Left lung (tissue), 10 donors: ENCODE results near the gene MUC22. TPM values are rescaled to one million over a fixed set of nuclear protein-coding genes. Genes with fewer than 3 reads are reported as not detected.

Source experiments
- ATAC-seq: fragments of 200-7000 bp; cut with Tn5 transposase; one replicate; pipeline ENCODE4 v1.9.1; 2020; ENCODE audit warnings: moderate library complexity
- DNase-seq, 4 donors: peaks; one replicate each; pipeline ENCODE4 v3.0.0-alpha.2; 2013 to 2020
- H3K27ac ChIP-seq, 2 donors: fragments of 200-600 bp; sonication (generic) in 1 of 2; one replicate each; pipeline versions ENCODE4 v1.5.0 to v1.8.0; 2020 to 2021
- H3K27me3 ChIP-seq, 2 donors: fragments of 200-600 bp; sonication (generic) in 1 of 2; one replicate each; pipeline versions ENCODE4 v1.5.0 to v1.8.0; 2020 to 2021
- H3K36me3 ChIP-seq, 2 donors: fragments of 200-600 bp; sonication (generic) in 1 of 2; one replicate each; pipeline versions ENCODE4 v1.5.0 to v1.8.0; 2020 to 2021
- H3K4me1 ChIP-seq, 2 donors: fragments of 200-600 bp; one replicate each; pipeline ENCODE4 v1.8.0; 2021
- H3K4me3 ChIP-seq, 2 donors: fragments of 200-600 bp; sonication (generic) in 1 of 2; one replicate each; pipeline versions ENCODE4 v1.5.0 to v1.8.0; 2020 to 2021; ENCODE audit warnings: mild to moderate bottlenecking in 1 of 2
- H3K9me3 ChIP-seq, 2 donors: fragments of 200-600 bp; sonication (generic) in 1 of 2; one replicate each; pipeline versions ENCODE4 v1.5.0 to v1.8.0; 2020 to 2021
- CTCF ChIP-seq, 2 donors: fragments of 200-600 bp; sonication (generic) in 1 of 2; IDR thresholded peaks; one replicate each; pipeline versions ENCODE4 v1.5.0 to v1.8.0; 2021; ENCODE audit warnings: antibody characterized with exemption in 2 of 2
- intact Hi-C, 2 donors: fragments of 100-400 bp; cut with DNase I; formaldehyde crosslinking; loops; one replicate each; pipeline versions ENCODE4 v1.11.2 to v1.14.2; 2022
- polyA plus RNA-seq, 6 donors: library from polyadenylated mRNA; unstranded; fragments of 120-200 nt; gene quantifications; one replicate each; pipeline ENCODE4 v1.2.1, GENCODE V29; 2013; ENCODE audit not compliant: insufficient read length in 6 of 6
- total RNA-seq, 2 donors: library from RNA; stranded (reverse); fragmentation: NEBNext Ultra II Directional; extraction: Animal tissue kit (Norgen Biotek cat#: 25700); gene quantifications; one replicate each; pipeline ENCODE4 v1.2.1, GENCODE V29; 2021
- donor health status: DM: no; HTN: yes; CAD: no.
- donor health status: DM: no; HTN: no; CAD: no.

MUC22 gene
- total and polyA plus RNA-seq, 8 donors, result 0.20 TPM; not detected in 7

- ATAC-seq, result peak; percentile 92
Measured at GRCh38 chr6:31079656-31080261, 69.5 kb downstream of the MUC22 start.

GRCh38 chr6:31081872-31082271 lies 71.6 kb downstream of the MUC22 start:
- no peaks in the 10 kb centered on the region for H3K36me3 ChIP-seq
- intact Hi-C loops, result no loop called here
- H3K4me1 ChIP-seq, result peaks cover 4 to 8% of the 10 kb centered on the region in 2 donors
- no peaks in the 10 kb centered on the region for H3K9me3 ChIP-seq
- H3K27me3 ChIP-seq, result no peaks in the 10 kb centered on the region
- DNase-seq, result no peak
- no peak for ATAC-seq
- no peak for TF ChIP-seq CTCF (IDR thresholded peaks at IDR 0.05)
- H3K4me3 ChIP-seq, result no peak overlapping the region
- H3K27ac ChIP-seq, result no peak overlapping the region

More at GRCh38 chr6:31079656-31080261, 69.5 kb downstream of the MUC22 start:
- Histone ChIP-seq H3K4me3 (no peak overlapping the region), H3K27me3 (no peaks in the 10 kb centered on the region), H3K36me3 (no peaks in the 10 kb centered on the region), H3K4me1 (peaks cover 4% of the 10 kb centered on the region in 2 donors), H3K27ac (no peak overlapping the region), H3K9me3 (no peaks in the 10 kb centered on the region)
- peak in 3 of 4 donors; percentile 47 to 70 (median 54) for DNase-seq
- peak; percentile 52 to 80 for TF ChIP-seq CTCF (IDR thresholded peaks at IDR 0.05)
- intact Hi-C loops, result loop anchor here in 1 of 2 donors (10.0 kb wide), 2 partner anchors 165 to 255 kb away; partner anchors contain the start of gene VARS2

- no peak overlapping the region for H3K27ac ChIP-seq
- H3K9me3 ChIP-seq, result no peaks in the 10 kb centered on the region
- no peaks in the 10 kb centered on the region for H3K27me3 ChIP-seq
- H3K4me1 ChIP-seq, result peaks cover 7 to 17% of the 10 kb centered on the region in 2 donors
- peak; percentile 33 for ATAC-seq
- H3K4me3 ChIP-seq, result no peak overlapping the region
- H3K36me3 ChIP-seq, result no peaks in the 10 kb centered on the region
- peak in 1 of 2 donors; percentile 34 for TF ChIP-seq CTCF (IDR thresholded peaks at IDR 0.05)
- DNase-seq, result no peak
- intact Hi-C loops, result no loop called here
Measured at GRCh38 chr6:31083742-31084354, 73.6 kb downstream of the MUC22 start.

Other genes with a start within 250 kb of the MUC22 start
- 100 to 1,000 TPM in 1 of 2 donors, 10 to 100 TPM in 1; 77.9 to 148 TPM for gene DDR1, start 126.0 kb upstream of the MUC22 start, total RNA-seq
- 10 to 100 TPM; 79.5 to 99.9 (median 90.0) TPM for gene DDR1, start 126.0 kb upstream of the MUC22 start, polyA plus RNA-seq
- 10 to 100 TPM; 29.5 to 34.2 TPM for gene GTF2H4, start 102.3 kb upstream of the MUC22 start, total RNA-seq
- gene GTF2H4, start 102.3 kb upstream of the MUC22 start, polyA plus RNA-seq, result 10 to 100 TPM; 35.5 to 59.5 (median 53.0) TPM
- gene VARS2, start 96.2 kb upstream of the MUC22 start, total RNA-seq, result 10 to 100 TPM; 34.0 to 40.3 TPM
- gene VARS2, start 96.2 kb upstream of the MUC22 start, polyA plus RNA-seq, result 10 to 100 TPM; 42.3 to 54.3 (median 46.9) TPM
- 100 to 1,000 TPM; 213 to 384 TPM for gene SFTA2, start 78.3 kb upstream of the MUC22 start, total RNA-seq
- 10 to 100 TPM in 5 of 6 donors, 1 to 10 TPM in 1; 9.3 to 19.6 (median 15.5) TPM for gene SFTA2, start 78.3 kb upstream of the MUC22 start, polyA plus RNA-seq
- gene MUCL3, start 69.5 kb upstream of the MUC22 start, total RNA-seq, result 1 to 10 TPM; 2.5 to 4.0 TPM
- under 1 TPM; 0.07 to 0.21 (median 0.11) TPM for gene MUCL3, start 69.5 kb upstream of the MUC22 start, polyA plus RNA-seq
- 1 to 10 TPM; 8.5 to 9.5 TPM for gene MUC21, start 26.8 kb upstream of the MUC22 start, total RNA-seq
- gene MUC21, start 26.8 kb upstream of the MUC22 start, polyA plus RNA-seq, result under 1 TPM in 2 of 6 donors, not detected in 4; 0.04 to 0.05 TPM
- gene C6orf15, start 102.1 kb downstream of the MUC22 start, total RNA-seq, result not detected
- gene C6orf15, start 102.1 kb downstream of the MUC22 start, polyA plus RNA-seq, result not detected
- gene PSORS1C1, start 104.3 kb downstream of the MUC22 start, total RNA-seq, result 10 to 100 TPM in 1 of 2 donors, 1 to 10 TPM in 1; 3.5 to 11.7 TPM
- gene PSORS1C1, start 104.3 kb downstream of the MUC22 start, polyA plus RNA-seq, result under 1 TPM; 0.09 to 0.70 (median 0.51) TPM
- under 1 TPM; 0.13 to 0.61 TPM for gene CDSN, start 110.0 kb downstream of the MUC22 start, total RNA-seq
- gene CDSN, start 110.0 kb downstream of the MUC22 start, polyA plus RNA-seq, result not detected
- gene PSORS1C2, start 128.6 kb downstream of the MUC22 start, total RNA-seq, result not detected
- gene PSORS1C2, start 128.6 kb downstream of the MUC22 start, polyA plus RNA-seq, result under 1 TPM in 2 of 6 donors, not detected in 4; 0.14 to 0.17 TPM
- gene CCHCR1, start 147.3 kb downstream of the MUC22 start, total RNA-seq, result 10 to 100 TPM; 18.9 to 22.1 TPM
- gene CCHCR1, start 147.3 kb downstream of the MUC22 start, polyA plus RNA-seq, result 10 to 100 TPM; 33.6 to 38.8 (median 35.9) TPM
- 10 to 100 TPM; 16.7 to 18.0 TPM for gene TCF19, start 148.1 kb downstream of the MUC22 start, total RNA-seq
- 10 to 100 TPM; 15.8 to 26.4 (median 19.0) TPM for gene TCF19, start 148.1 kb downstream of the MUC22 start, polyA plus RNA-seq
- 1 to 10 TPM; 1.9 TPM for gene POU5F1, start 160.2 kb downstream of the MUC22 start, total RNA-seq
- 1 to 10 TPM in 4 of 6 donors, under 1 TPM in 2; 0.37 to 2.0 (median 1.6) TPM for gene POU5F1, start 160.2 kb downstream of the MUC22 start, polyA plus RNA-seq